Upper lobe of right lung (tissue), 1 donor: ENCODE results near the gene MSX2. TPM values are rescaled to one million over a fixed set of nuclear protein-coding genes. Genes with fewer than 3 reads are reported as not detected.

Experiments used
- ATAC-seq: fragments of 200-7000 bp; cut with Tn5 transposase; one replicate; pipeline ENCODE4 v1.9.1; 2020; ENCODE audit warnings: mild to moderate bottlenecking, moderate library complexity
- DNase-seq: peaks from one replicate; pipeline ENCODE4 v3.0.0-alpha.2; 2020
- H3K27ac ChIP-seq: fragments of 200-600 bp; one replicate; pipeline ENCODE4 v1.8.0; 2022
- H3K27me3 ChIP-seq: fragments of 200-600 bp; one replicate; pipeline ENCODE4 v1.8.0; 2022; ENCODE audit warnings: mild to moderate bottlenecking
- H3K36me3 ChIP-seq: fragments of 200-600 bp; one replicate; pipeline ENCODE4 v1.8.0; 2022
- H3K4me1 ChIP-seq: fragments of 200-600 bp; one replicate; pipeline ENCODE4 v1.8.0; 2022
- H3K4me3 ChIP-seq: fragments of 200-600 bp; one replicate; pipeline ENCODE4 v1.8.0; 2022; ENCODE audit warnings: mild to moderate bottlenecking
- H3K9me3 ChIP-seq: fragments of 200-600 bp; one replicate; pipeline ENCODE4 v1.8.0; 2022
- CTCF ChIP-seq: fragments of 200-600 bp; IDR thresholded peaks from one replicate; pipeline ENCODE4 v1.8.0; 2022; ENCODE audit warnings: antibody characterized with exemption
- intact Hi-C: fragments of 100-400 bp; cut with DNase I; formaldehyde crosslinking; loops from one replicate; pipeline ENCODE4 v1.11.0; 2022
- long read RNA-seq: library from polyadenylated mRNA; unstranded; transcript quantifications from one replicate; pipeline ENCODE4 v2.0.0, GENCODE V29; 2021
- total RNA-seq: library from RNA; stranded (reverse); fragmentation: NEBNext Ultra II Directional; extraction: Animal tissue kit (Norgen Biotek cat#: 25700); gene quantifications from one replicate; pipeline ENCODE4 v1.2.1, GENCODE V29; 2021
- donor health status: DM: no; HTN: yes; CAD: no; lungs with severe emphysema.

MSX2 gene
- 0.52 TPM for total RNA-seq
- long read RNA-seq, partial matches to known transcripts, result 1 of 1 reads
- long read RNA-seq, other reads (novel, unspliced or antisense), result 0 of 1 reads

DNA sequence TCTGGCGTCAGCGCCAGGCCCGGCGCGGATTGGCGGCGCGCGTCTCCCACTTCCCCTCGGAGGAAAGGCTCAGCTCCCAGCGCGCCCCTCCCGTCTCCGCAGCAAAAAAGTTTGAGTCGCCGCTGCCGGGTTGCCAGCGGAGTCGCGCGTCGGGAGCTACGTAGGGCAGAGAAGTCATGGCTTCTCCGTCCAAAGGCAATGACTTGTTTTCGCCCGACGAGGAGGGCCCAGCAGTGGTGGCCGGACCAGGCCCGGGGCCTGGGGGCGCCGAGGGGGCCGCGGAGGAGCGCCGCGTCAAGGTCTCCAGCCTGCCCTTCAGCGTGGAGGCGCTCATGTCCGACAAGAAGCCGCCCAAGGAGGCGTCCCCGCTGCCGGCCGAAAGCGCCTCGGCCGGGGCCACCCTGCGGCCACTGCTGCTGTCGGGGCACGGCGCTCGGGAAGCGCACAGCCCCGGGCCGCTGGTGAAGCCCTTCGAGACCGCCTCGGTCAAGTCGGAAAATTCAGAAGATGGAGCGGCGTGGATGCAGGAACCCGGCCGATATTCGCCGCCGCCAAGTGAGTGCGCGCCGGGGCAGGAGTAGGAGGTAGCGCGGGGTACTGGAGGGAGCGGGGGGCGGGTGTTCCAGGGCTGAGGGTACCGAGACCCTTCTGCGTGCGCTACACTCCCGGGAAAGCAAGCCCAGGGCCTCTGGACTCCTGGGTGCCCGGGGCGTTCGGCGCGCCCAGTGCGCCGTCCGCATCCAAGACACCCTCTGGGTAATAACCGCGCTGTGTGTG lies at the start of gene MSX2:
Gene MSX2 (plus strand): TSS at position 99 of the 777 bp plus-strand sequence. CDS start 78 bp downstream, at position 177.
- no peaks in the 10 kb centered on the region for H3K9me3 ChIP-seq
- peak; percentile 93 for DNase-seq
- intact Hi-C loops, result no loop called here
- peak within 1 kb of the TSS; percentile 59 for H3K4me3 ChIP-seq
- H3K36me3 ChIP-seq, result no peaks in the 10 kb centered on the region
- peaks cover 89% of the 10 kb centered on the region for H3K27me3 ChIP-seq
- ATAC-seq, result peak; percentile 96
- peaks cover 13% of the 10 kb centered on the region for H3K4me1 ChIP-seq
- H3K27ac ChIP-seq, result peak within 1 kb of the TSS; percentile 17
- TF ChIP-seq CTCF, result no peak

- Histone ChIP-seq H3K27ac (no peak overlapping the region), H3K4me3 (no peak overlapping the region), H3K9me3 (no peaks in the 10 kb centered on the region), H3K27me3 (peaks cover 4% of the 10 kb centered on the region), H3K36me3 (no peaks in the 10 kb centered on the region), H3K4me1 (no peaks in the 10 kb centered on the region)
- intact Hi-C loops, result no loop called here
- no peak for TF ChIP-seq CTCF
- DNase-seq (no peak), ATAC-seq (no peak)
Observed at GRCh38 chr5:174675110-174675509, 49.3 kb upstream of the MSX2 start.

DNA sequence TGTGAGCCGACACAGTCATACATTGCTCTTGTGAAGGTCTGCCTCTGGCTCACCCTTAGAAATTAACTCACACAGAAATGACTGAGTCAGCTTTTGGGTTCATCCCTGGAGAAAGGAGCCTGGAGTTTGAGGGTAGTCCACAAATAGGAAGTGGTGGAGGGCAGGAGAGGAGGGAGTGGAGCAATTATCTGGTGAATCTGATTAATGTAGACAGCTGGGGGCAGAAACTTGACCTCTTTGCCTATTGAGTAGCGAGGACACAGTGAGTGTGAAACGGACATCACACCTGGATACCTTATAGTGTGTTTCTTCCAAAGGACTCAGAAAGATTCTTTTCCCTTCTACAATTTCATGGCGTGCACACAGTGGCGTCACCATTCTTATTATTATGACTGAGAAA lies 48.5 kb upstream of the MSX2 start:
- intact Hi-C loops, result no loop called here
- TF ChIP-seq CTCF, result no peak
- Histone ChIP-seq H3K27ac (no peak overlapping the region), H3K27me3 (peaks cover 9% of the 10 kb centered on the region), H3K36me3 (no peaks in the 10 kb centered on the region), H3K9me3 (no peaks in the 10 kb centered on the region), H3K4me3 (no peak overlapping the region), H3K4me1 (no peaks in the 10 kb centered on the region)
- DNase-seq (no peak), ATAC-seq (no peak)

GRCh38 chr5:174678107-174678506 lies 46.3 kb upstream of the MSX2 start:
- intact Hi-C loops, result no loop called here
- ATAC-seq, result no peak
- TF ChIP-seq CTCF, result no peak

GRCh38 chr5:174680901-174681565 lies 43.3 kb upstream of the MSX2 start:
- no peak overlapping the region for H3K4me3 ChIP-seq
- H3K9me3 ChIP-seq, result no peaks in the 10 kb centered on the region
- no peak for TF ChIP-seq CTCF
- DNase-seq (no peak), ATAC-seq (no peak)
- intact Hi-C loops, result no loop called here
- H3K36me3 ChIP-seq, result no peaks in the 10 kb centered on the region
- peaks cover 20% of the 10 kb centered on the region for H3K27me3 ChIP-seq
- H3K4me1 ChIP-seq, result no peaks in the 10 kb centered on the region
- no peak overlapping the region for H3K27ac ChIP-seq

More at GRCh38 chr5:174678107-174678506, 46.3 kb upstream of the MSX2 start:
- no peak for DNase-seq
- Histone ChIP-seq H3K36me3 (no peaks in the 10 kb centered on the region), H3K9me3 (no peaks in the 10 kb centered on the region), H3K4me1 (no peaks in the 10 kb centered on the region), H3K27me3 (peaks cover 5% of the 10 kb centered on the region), H3K27ac (no peak overlapping the region), H3K4me3 (no peak overlapping the region)
